Stimulated activated CD8-positive, alpha-beta memory T cell treated with anti-CD3 and anti-CD28 coated beads, Interleukin-12 subunit alpha, Interleukin-12 subunit beta, amount 100 ng/mL, for 1 hour (primary cell): ENCODE results near the gene CARS1.
A peak's percentile ranks its signal among the peaks of the same experiment; 100 is the strongest.

ENCODE experiments used
- DNase-seq: peaks from one replicate; pipeline ENCODE4 v3.0.0-alpha.2; 2020; ENCODE audit warnings: low read depth

CARS1 gene

DNA sequence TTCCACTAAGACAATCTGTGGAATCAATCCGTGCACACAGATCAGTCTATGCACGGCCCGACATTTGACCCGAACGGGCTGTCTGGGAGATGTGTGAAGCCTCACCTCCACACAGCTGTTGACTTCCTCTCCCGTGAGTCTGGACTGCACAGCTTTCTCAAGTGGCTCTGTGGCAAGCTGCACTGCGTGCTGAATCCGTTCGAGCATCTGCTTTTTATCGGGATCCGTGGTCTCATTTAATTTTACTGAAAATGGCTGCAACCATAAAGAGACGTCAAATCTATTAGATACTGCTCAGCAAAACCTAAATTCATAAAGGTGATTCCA lies 19.3 kb downstream of the CARS1 start:
- DNase-seq, result no peak

GRCh38 chr11:3037040-3037944 lies 19.9 kb downstream of the CARS1 start:
- DNase-seq, result peak; percentile 20

- no peak for DNase-seq
Observed at GRCh38 chr11:3036419-3036818, 20.8 kb downstream of the CARS1 start.

DNA sequence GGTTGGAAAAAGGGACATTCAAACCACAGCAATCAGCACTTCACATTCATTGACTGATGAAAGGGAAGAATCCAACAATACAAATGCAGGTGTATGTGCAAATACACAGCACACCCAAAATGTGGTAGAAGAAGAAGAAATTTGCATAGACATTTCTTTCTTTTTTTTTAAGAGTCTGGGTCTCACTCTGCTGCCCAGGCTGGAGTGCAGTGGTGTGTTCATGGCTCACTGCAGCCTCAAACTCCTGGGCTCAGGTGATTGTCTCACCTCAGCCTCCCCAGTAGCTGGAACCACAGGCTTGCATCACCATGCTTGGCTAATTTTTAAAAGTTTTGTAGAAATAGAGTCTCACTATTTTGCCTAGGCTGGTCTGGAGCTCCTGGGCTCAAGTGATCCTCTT lies 21.9 kb downstream of the CARS1 start:
- DNase-seq, result no peak

DNA sequence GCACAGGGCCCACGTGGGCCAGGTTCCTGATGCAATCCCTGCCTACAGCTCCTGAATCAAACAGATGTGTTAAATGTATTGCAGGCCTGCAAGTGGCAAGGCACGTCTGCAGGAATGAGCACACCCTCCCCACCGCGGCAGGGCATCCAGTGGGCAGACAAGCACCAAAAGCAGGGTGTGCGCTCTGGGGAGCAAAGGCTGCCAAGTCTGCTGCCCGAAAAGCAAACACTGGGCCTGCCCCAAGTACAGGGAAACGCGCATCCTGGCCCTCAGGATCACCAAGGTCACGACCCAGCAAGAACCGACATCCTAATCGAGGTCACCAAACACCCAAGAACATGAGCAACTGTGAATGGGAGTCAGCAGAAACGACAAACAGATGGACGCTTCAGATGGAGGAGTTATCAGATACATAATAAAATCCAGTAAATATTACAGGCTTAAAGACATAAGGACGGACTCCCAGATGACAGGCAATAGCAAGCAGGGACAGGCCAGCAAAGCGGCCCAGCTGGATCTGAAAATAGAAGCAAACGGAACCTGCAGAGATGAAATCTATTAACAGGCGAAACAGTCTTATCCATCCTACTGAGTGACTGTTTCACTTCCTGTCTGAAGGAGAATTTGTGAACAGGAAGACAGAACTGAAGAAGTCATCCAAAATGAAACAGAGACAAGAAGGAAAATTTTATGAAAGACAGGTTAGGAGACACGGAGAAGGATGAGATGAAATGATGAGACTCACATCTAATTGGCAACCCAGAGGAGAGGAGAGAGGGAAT lies 26.7 kb downstream of the CARS1 start:
- DNase-seq, result no peak

GRCh38 chr11:3028813-3029212 lies 28.4 kb downstream of the CARS1 start:
- DNase-seq, result no peak

DNA sequence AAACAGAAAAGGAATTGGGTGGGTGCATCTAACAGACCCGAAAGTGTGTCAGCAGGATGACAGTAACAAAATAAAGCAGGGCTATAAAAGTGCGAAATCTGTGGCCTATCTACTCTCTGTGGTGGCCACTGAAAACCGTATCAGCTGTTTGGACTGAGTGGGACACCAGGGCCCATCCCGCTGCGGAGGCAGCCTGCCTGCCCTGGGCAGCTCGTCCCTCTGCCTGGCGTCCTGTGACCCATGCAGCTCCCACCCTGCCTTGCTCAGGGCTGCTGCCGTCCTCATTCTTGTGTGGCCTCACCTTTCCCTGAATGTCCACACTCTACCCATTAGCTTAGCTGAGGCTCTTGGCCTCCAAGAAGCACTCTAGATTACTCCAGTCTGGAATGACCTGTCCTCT lies 30.4 kb downstream of the CARS1 start:
- no peak for DNase-seq

GRCh38 chr11:3022982-3023381 lies 34.2 kb downstream of the CARS1 start:
- DNase-seq, result no peak

- no peak for DNase-seq
Observed at GRCh38 chr11:3022300-3022967, 34.8 kb downstream of the CARS1 start.

DNA sequence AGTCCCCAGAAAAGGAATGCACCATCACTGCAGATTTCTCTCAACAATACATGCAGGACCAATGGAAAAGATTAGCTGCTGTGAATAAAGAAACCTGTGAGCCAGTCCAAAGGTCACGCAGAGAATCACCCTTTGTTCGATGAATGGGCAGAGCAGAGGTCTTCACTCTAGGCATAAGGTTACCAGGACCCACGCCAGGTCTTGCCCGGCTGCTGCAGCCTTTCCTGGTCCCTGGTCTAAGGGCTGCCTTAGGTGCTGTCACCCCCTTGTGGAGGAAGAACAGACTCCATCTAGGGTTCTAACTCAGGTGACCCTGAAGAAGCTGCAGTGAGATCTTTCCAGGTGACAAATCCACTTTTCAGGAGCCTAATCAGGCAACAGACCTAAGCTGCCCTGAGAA lies 36.1 kb downstream of the CARS1 start:
- DNase-seq, result peak; percentile 20

DNA sequence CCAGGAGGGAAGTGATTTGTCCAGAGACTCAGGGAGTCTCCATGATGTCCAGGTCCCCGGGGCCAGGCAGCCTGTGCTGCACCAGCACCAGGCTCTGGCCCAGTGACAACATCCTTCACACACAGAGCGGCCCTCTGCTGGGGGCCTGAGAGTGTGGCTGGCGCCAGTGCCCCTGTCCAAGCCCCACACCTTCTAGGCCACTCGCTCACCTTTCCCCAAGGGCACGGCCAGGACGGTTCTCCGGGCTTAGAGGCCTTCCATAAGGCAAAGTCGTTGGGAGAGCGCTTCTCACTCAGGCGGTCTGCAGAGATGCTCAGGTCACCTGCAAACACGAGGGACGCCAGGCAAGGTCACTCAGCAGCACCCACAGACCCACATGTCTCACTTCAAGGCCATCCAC lies 37.2 kb downstream of the CARS1 start:
- DNase-seq, result no peak

GRCh38 chr11:3018596-3018995 lies 38.6 kb downstream of the CARS1 start:
- no peak for DNase-seq

GRCh38 chr11:3016861-3017260 lies 40.4 kb downstream of the CARS1 start:
- no peak for DNase-seq

GRCh38 chr11:3015796-3016195 lies 41.4 kb downstream of the CARS1 start:
- DNase-seq, result no peak

GRCh38 chr11:3014943-3015342 lies 42.3 kb downstream of the CARS1 start:
- no peak for DNase-seq

DNA sequence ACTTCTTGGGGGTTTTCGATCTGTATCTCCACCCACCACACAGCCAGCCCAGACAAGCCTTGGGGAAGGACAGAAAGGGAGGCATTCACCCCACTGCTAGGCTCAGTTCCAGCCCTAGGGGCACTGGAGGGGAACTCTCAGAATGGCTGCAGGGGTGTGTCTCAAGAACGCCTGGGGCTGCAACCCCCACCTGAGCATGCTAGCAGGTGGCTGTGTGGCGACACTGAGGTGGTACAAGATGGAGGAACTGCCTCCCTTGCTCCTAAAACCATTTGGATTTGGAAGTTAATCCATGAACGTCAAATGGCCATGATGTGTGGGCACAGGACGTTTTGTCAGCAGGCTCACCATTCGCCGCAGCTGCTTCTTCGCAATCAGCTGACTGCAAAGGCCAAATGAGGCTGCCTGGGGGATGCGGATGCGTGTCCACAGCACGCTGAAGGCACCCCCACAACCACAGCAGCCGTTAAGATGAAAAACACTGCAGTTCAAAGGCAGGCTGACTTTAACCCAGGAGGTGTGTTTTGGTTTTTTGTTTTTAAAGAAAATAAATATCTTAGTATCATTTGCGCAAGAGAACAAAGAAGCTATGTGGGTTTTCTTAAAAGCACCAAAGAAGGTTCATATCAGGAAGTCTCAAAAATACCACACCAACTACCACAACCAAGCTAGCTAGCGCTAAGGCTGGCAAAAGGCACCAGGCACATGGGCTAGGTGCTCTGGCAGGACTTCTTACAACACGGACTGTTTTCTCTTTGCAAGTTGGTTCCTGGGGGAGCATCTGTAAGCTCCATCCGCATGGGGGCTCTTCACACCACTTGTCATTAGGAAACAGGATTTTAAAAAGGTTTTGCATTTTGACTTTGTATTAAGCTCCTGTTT lies 42.9 kb downstream of the CARS1 start:
- DNase-seq, result peak; percentile 49

GRCh38 chr11:3011891-3012885 lies 45.0 kb downstream of the CARS1 start:
- DNase-seq, result no peak

DNA sequence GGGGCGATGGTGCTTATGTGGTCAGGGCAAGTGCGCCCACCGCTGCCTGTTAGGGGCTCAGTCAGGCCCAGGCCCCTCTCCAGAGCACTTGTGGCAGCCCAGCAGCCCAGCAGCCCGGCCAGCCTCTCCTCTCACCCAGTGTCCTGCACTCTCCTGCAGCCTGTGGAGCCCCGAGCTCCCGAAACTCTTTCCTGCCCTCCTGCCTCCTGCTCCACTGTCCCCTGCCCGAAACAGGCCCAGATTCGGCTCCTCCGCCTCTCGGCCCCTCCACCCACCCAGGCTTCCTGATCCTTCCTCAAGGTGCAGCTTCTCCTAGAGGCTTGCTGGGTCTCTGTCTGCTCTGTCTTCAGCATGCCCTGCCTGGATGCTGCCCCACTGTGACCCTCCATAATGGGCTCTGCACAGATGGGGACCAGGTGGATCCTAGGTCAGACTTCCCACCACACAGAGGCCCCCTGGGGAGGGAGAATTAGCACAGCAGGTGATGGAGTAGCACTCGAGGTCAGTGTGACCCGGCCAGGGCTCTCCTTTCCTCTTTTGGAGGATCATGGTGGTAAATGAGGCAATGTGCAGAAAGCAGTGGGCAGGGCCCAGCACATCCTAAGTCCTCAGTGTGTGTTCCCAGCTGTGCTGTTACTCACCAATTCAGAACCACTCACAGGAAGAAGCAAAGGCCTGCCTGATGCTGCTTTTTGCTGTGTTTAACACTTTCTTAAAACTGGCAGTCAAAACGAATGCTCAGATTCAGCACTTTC lies 46.5 kb downstream of the CARS1 start:
- no peak for DNase-seq

- DNase-seq, result no peak
Observed at GRCh38 chr11:3010004-3010403, 47.2 kb downstream of the CARS1 start.

DNA sequence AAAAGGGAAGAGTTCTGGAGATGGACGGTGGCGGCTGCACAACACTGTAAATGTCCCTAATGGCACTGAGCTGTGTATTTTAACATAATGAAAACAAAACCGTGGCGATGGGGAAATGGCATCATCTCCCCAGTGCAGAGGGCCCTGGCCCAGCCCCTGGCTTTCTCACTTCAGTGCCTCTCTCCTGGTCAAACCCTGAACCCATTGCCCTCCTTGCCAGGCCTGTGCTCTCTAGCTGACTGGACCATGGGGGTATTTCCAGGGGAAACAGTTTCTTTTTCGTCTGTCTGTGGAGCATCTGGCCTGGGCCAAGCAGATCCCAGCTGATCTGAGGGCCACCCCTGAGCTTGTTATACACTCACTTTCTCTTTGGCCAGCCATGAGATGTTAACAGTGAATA lies 47.7 kb downstream of the CARS1 start:
- no peak for DNase-seq
